ENCODE measurements around the gene KIAA0586. TPM values are rescaled to one million over a fixed set of nuclear protein-coding genes. Genes with fewer than 3 reads are reported as not detected.

The KIAA0586 gene
- total and polyA plus RNA-seq, 9 of the 15 experiments (the other 6 are each of a cell fraction or from before 2014, with no cell fraction given), result 11.2 to 30.9 (median 22.6) TPM

- TF ChIP-seq SMARCC2 (IDR thresholded peaks at IDR 0.05; ENCODE audit: low read depth) (no peak), KDM5B (IDR thresholded peaks at IDR 0.05; ENCODE audit: insufficient replicate concordance, low read depth, low read length) (peak; percentile 43), NR4A1 (CRISPR knock-in tag; IDR thresholded peaks at IDR 0.05) (no peak), NR4A1 (tag; IDR thresholded peaks at IDR 0.05) (0 out of 2 replicates have a peak, but pooled peaks have one; percentile 36), KDM1A (IDR thresholded peaks at IDR 0.05) (peak; percentile 68 to 83), NONO (IDR thresholded peaks at IDR 0.05; ENCODE audit: low read depth in 2 of 2, low read length in 1 of 2) (peak in 1 of 2 experiments; percentile 94; a peak in 2 of 4 replicates), SOX6 (IDR thresholded peaks at IDR 0.05) (peak; percentile 73; the same call in 1 of the 2 replicates), NFIC (IDR thresholded peaks at IDR 0.05) (peak; percentile 62; the same call in 1 of the 2 replicates), MYBL2 (IDR thresholded peaks at IDR 0.05; ENCODE audit: low read depth) (peak; percentile 95), MYBL2 (CRISPR knock-in tag; IDR thresholded peaks at IDR 0.05; ENCODE audit: borderline replicate concordance) (no peak), TCF7L2 (IDR thresholded peaks at IDR 0.05; ENCODE audit: low read depth, low read length) (peak; percentile 76), SMARCA4 (IDR thresholded peaks at IDR 0.05) (no peak), CTBP1 (IDR thresholded peaks at IDR 0.05; ENCODE audit: borderline replicate concordance) (0 out of 2 replicates have a peak, but pooled peaks have one; percentile 20), SP1 (CRISPR knock-in tag; IDR thresholded peaks at IDR 0.05) (peak; percentile 63; the same call in 1 of the 2 replicates), CREM (IDR thresholded peaks at IDR 0.05; ENCODE audit: low read depth) (peak; percentile 66), CHD1 (IDR thresholded peaks at IDR 0.05; ENCODE audit: low read length) (peak; percentile 16), JUND (IDR thresholded peaks at IDR 0.05; ENCODE audit: borderline replicate concordance, low read depth, low read length) (peak; percentile 59; the same call in 1 of the 2 replicates), JUND (tag; IDR thresholded peaks at IDR 0.05; ENCODE audit: borderline replicate concordance, low read depth, low read length) (no peak), CHD4 (IDR thresholded peaks at IDR 0.05; ENCODE audit: insufficient read depth, insufficient replicate concordance, low read depth, low read length, poor library complexity, severe bottlenecking) (no peak), ARNT (IDR thresholded peaks at IDR 0.05) (peak; percentile 72 to 76; a peak in 2 of 4 replicates), SUPT5H (IDR thresholded peaks at IDR 0.05) (peak; percentile 72), MAFG (tag; conservative IDR thresholded peaks at IDR 0.05) (no peak), ZBED1 (IDR thresholded peaks at IDR 0.05) (no peak), SIN3A (IDR thresholded peaks at IDR 0.05; ENCODE audit: borderline replicate concordance in 2 of 2, control insufficient read depth in 1 of 2, low read depth in 2 of 2, low read length in 2 of 2) (peak; percentile 31 to 33; a peak in 1 of 4 replicates)
- TF ChIP-seq, protein P1, sequence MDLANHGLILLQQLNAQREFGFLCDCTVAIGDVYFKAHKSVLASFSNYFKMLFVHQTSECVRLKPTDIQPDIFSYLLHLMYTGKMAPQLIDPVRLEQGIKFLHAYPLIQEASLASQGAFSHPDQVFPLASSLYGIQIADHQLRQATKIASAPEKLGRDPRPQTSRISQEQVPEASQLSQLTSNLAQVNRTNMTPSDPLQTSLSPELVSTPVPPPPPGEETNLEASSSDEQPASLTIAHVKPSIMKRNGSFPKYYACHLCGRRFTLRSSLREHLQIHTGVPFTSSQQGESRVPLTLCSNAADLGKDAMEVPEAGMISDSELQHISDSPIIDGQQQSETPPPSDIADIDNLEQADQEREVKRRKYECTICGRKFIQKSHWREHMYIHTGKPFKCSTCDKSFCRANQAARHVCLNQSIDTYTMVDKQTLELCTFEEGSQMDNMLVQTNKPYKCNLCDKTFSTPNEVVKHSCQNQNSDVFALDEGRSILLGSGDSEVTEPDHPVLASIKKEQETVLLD (IDR thresholded peaks at IDR 0.05), result peak; percentile 93
- TF ChIP-seq, protein P2, sequence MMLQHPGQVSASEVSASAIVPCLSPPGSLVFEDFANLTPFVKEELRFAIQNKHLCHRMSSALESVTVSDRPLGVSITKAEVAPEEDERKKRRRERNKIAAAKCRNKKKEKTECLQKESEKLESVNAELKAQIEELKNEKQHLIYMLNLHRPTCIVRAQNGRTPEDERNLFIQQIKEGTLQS (IDR thresholded peaks at IDR 0.05), result no peak
- TF ChIP-seq, protein P2 (CRISPR knock-in tag; conservative IDR thresholded peaks at IDR 0.05), result peak; percentile 60; the same call in 1 of the 2 replicates
Measured at GRCh38 chr14:58427281-58428117, at the start of gene KIAA0586, which contains the start of gene TIMM9 (continued).
